Measurements from ENCODE around the gene PHACTR1.

PHACTR1 gene

DNA sequence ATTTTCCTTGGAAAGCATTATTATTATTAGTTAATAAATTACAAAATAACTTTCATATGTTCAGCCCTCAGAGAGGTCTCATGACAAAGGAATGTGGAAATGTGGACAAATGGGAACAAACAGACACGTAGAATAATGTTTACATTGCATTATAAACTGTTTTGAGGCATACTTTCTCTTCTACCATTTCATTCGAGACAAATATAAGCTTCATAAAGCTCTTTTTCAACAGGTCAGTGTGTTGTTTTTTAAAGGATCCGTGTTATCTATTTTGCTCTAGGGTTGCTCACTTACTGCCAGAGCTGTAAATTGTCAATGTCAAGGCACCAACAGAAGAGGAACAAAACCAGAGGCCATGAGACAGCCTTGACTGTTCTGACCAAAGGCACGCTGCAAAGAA, 256.8 kb downstream of the PHACTR1 start:
- FAIRE-seq, result no peak
- no peak for DNase-seq (ENCODE audit: extremely low spot score, insufficient read length, low read depth)

GRCh38 chr6:12974551-12974950, 258.0 kb downstream of the PHACTR1 start:
- DNase-seq (ENCODE audit: extremely low spot score, insufficient read length, low read depth) (no peak), FAIRE-seq (no peak)

DNA sequence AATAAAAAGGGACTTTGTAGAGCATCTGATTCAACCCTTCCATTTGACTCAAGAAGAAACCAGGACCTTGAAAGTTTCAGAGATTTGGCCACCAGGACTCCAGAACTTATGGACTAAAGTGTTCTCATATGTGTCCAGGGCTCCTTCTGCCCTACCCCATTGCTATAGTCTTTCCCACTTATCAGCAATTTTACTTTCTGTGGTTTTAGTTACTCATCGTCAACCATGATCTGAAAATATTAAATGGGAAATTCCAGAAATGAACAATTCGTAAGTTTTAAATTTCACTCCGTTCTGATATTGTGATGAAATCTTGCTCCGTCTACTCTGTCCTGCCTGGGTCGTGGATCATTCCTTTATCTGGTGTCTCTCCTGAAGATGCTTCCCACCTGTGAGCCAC, 259.8 kb downstream of the PHACTR1 start:
- DNase-seq (ENCODE audit: extremely low spot score, insufficient read length, low read depth) (no peak), FAIRE-seq (no peak)

DNA sequence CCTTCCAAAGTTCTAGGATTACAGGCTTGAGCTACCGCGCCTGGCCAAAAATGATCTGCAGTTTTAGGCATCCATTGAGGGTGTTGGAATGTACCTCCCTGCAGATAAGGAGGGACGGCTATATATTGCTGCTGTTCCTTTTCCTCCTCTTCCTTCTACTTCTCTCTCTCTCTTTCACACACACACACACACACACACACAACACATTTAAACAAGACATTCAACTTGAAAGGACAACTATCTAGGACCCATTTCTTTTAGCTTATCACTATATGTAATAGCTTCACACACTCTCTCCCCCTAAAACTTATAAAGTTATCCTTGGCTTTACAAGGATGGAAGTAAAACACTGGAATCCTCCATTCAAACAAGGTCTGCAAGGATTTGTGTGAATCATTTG, 260.6 kb downstream of the PHACTR1 start:
- FAIRE-seq, result no peak
- DNase-seq (ENCODE audit: extremely low spot score, insufficient read length, low read depth), result no peak

DNA sequence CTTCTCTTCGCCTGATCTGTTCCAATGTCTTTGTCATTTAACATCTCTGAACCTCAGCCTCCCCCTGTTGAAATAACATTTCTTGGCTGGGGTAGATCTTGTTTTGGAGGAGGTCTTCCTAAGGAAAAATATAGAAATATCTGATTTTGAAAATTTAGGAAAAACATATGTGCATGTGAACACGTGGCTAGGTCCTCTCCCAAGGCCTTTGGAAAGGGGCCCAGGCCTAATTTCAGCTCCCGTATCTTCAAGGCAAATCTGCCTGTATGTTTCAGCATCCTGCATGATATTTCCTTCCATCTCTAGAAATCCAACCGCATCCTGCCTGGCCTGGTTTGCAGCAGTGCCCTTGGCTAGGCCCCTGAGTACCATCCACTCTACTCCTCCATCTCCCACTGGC, 261.2 kb downstream of the PHACTR1 start:
- FAIRE-seq (no peak), DNase-seq (ENCODE audit: extremely low spot score, insufficient read length, low read depth) (no peak)

GRCh38 chr6:12980741-12981140, 264.2 kb downstream of the PHACTR1 start:
- no peak for DNase-seq (ENCODE audit: extremely low spot score, insufficient read length, low read depth)
- no peak for FAIRE-seq

DNA sequence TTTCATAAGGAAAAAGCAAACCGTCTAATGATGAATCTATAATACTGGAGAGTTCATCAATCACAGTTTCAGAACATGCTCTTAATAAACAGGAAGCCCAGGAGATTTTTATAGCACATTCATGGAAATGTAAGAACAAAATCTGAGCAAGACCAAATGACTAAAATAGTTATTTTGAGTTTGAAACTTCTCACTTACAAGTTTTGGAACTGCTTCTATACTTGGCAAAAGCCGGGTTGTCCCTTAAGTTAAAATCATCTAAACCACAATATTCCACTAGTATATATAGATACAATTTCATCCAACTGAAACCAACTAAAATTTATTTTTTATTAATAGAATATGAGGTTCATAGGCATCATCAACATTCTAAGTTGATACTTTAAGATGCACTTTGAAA, 268.2 kb downstream of the PHACTR1 start:
- no peak for FAIRE-seq

DNA sequence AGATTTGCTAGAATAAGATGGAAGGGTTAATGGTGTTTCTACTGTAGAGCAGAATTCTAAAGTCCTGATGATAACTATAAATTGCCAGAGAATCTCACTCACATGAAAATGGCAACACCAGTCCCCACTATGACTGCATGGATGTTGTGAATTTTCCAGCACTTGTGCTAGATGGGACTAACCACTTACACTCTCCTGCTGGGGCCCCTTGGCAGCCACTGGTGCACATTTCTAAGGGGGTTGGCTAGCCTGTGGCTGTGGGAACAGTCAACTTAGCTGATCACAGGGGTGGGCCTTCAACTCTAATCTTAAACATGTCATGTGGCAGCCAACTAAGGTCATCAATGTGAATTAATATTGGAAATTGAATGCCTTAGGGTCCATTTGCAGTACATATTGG, 271.2 kb downstream of the PHACTR1 start:
- FAIRE-seq (no peak), DNase-seq (ENCODE audit: extremely low spot score, insufficient read length, low read depth) (no peak)

More for the DNA sequence above, 268.2 kb downstream of the PHACTR1 start:
- no peak for DNase-seq (ENCODE audit: extremely low spot score, insufficient read length, low read depth)

GRCh38 chr6:12990162-12990561, 273.6 kb downstream of the PHACTR1 start:
- DNase-seq (ENCODE audit: extremely low spot score, insufficient read length, low read depth), result no peak
- FAIRE-seq, result no peak

- FAIRE-seq, result no peak
These were observed 274.9 kb downstream of the PHACTR1 start for GRCh38 chr6:12991435-12991834.

GRCh38 chr6:12992770-12993169, 276.2 kb downstream of the PHACTR1 start:
- FAIRE-seq, result no peak
- DNase-seq (ENCODE audit: extremely low spot score, insufficient read length, low read depth), result no peak

More at GRCh38 chr6:12991435-12991834, 274.9 kb downstream of the PHACTR1 start:
- no peak for DNase-seq (ENCODE audit: extremely low spot score, insufficient read length, low read depth)

GRCh38 chr6:12993283-12993898, 276.8 kb downstream of the PHACTR1 start:
- FAIRE-seq (no peak), DNase-seq (ENCODE audit: extremely low spot score, insufficient read length, low read depth) (no peak)

DNA sequence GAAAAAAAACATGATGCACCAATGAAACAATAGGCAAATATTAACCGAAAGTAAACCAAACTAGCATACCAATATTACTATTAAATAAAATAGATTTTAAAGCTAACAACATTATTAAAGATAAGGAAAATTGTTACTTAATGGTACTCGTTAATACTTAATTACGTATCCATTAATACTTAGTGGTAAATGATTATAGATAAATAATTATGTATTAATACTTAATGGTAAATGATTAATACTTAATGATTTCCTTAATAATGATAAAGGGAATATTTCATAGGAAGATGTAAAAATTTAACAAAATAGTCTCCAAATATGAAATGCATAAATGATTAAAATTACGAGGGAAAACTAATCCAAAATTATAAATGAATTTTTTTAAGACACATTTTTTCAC, 278.9 kb downstream of the PHACTR1 start:
- no peak for FAIRE-seq
- no peak for DNase-seq (ENCODE audit: extremely low spot score, insufficient read length, low read depth)

DNA sequence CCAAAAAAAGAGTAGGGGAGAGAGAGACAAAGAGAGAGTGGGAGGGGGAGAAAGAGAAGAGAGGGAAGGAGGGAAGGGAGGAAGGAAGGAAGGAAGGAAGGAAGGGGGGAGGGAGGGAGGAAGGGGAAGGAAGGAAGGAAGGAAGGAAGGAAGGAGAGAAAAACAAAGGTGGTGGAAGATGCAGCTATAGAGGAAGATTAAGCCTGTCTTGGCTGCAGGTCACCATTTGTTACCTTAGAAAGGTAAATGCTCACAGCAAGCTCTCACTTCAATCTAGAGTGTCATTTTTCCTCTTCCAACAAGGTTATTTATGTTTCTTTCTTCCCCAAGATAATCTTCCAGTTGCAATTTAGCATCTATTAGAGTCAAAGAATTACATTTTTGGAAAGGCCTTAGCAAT, 284.0 kb downstream of the PHACTR1 start:
- FAIRE-seq (no peak), DNase-seq (ENCODE audit: extremely low spot score, insufficient read length, low read depth) (no peak)

GRCh38 chr6:13001927-13002326, 285.4 kb downstream of the PHACTR1 start:
- FAIRE-seq, result no peak

GRCh38 chr6:13004601-13005000, 288.0 kb downstream of the PHACTR1 start:
- no peak for FAIRE-seq

More at GRCh38 chr6:13001927-13002326, 285.4 kb downstream of the PHACTR1 start:
- DNase-seq (ENCODE audit: extremely low spot score, insufficient read length, low read depth), result no peak

GRCh38 chr6:13005994-13006393, 289.4 kb downstream of the PHACTR1 start:
- DNase-seq (ENCODE audit: extremely low spot score, insufficient read length, low read depth), result no peak
- FAIRE-seq, result no peak

More at GRCh38 chr6:13004601-13005000, 288.0 kb downstream of the PHACTR1 start:
- DNase-seq (ENCODE audit: extremely low spot score, insufficient read length, low read depth), result no peak

DNA sequence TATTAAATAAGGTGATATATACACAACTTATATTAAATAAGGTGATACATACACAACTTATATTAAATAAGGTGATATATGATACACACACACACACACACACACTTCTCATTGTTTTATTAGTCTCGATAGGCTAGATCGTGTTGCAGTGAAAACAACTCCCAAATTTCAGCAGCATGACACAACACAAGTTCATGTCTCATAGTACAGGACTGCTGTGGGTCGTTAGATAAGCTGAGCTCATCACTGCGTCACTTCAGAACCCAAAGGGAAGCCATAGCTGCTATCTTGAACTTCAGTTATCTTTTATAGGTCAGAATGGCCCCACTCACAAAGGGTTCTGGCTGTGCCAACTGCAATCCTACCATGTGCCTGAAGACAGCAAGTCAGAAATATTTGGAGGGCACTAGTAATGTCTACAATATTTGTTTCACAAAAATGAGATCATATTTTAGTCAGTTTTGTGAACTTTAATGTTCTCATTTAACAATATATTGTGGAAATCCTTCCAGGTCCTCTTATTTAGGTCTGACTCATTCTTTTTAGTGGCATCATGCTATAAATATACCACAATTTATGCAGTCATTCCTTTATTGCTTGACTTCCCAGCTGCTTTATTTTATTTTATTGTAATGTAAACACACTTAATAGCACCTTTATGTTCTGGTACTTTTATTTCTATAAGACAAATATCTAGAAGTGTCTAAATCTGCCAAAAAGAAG, 290.2 kb downstream of the PHACTR1 start:
- FAIRE-seq (no peak), DNase-seq (ENCODE audit: extremely low spot score, insufficient read length, low read depth) (no peak)

DNA sequence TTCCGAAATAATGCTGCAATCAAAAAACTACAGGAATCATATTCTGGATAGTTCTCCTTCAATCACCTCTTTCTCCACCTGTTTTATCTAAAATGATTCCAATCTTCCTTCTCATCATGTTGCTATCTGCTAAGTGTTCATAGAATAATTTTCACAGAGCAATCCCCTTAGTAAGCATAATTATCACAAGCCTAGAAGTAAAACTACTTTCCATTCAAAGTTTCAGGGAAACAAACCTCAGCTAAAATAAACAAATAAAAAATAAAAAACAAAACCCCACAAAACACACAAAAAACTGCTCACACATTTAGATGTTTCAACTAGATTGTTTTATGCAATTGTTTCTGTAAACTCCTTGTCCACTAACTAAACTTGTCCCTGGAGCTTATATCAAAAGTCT, 291.2 kb downstream of the PHACTR1 start:
- FAIRE-seq (no peak), DNase-seq (ENCODE audit: extremely low spot score, insufficient read length, low read depth) (no peak)

DNA sequence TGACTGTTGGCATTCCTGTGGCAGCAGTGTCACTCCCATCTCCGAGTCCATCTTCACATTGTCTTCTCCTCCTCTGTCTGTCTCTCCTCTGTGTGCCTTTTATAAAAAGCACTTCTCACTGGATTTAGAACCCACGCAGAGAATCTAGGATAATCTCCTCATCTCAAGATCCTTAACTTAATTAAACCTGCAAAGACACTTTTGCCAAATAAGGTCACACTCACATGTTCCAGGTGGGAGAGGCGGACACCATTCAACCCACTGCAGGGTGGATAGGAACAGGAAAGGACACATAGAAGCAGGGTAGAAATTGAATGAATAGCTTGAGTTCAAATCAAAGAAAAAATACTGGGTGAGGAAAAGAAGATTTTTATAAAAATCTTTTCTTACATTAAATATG, 292.5 kb downstream of the PHACTR1 start:
- no peak for FAIRE-seq

GRCh38 chr6:13009461-13009860, 292.9 kb downstream of the PHACTR1 start:
- FAIRE-seq, result no peak
- DNase-seq (ENCODE audit: extremely low spot score, insufficient read length, low read depth), result no peak

More for the DNA sequence above, 292.5 kb downstream of the PHACTR1 start:
- DNase-seq (ENCODE audit: extremely low spot score, insufficient read length, low read depth), result no peak
